ENCODE results near the gene ARMC9.
A peak's percentile ranks its signal among the peaks of the same experiment; 100 is the strongest.

Gene ARMC9

GRCh38 chr2:231355508-231356465 lies 157.4 kb downstream of the ARMC9 start:
- H3K14ac ChIP-seq (ENCODE audit: low read length) = peak overlapping the region; percentile 25
- no peak overlapping the region for H3K4me2 ChIP-seq (ENCODE audit: insufficient read depth, low read length, poor library complexity, severe bottlenecking)
- DNase-seq (ENCODE audit: low spot score) = no peak
- H2AK5ac ChIP-seq (ENCODE audit: low read depth, low read length) = no peak overlapping the region
- no peak overlapping the region for H2BK120ac ChIP-seq (ENCODE audit: low read depth, low read length)
- H3K9ac ChIP-seq (ENCODE audit: low read depth, low read length, poor library complexity) = no peak overlapping the region
- H3K4me3 ChIP-seq (ENCODE audit: low read length in 2 of 2) = no peak overlapping the region
- H3K9me3 ChIP-seq (replicated peaks in 1 of 2; ENCODE audit: control insufficient read depth in 2 of 2, insufficient read depth in 1 of 2, low read depth in 1 of 2, low read length in 2 of 2) = no peaks in the 10 kb centered on the region
- no peak overlapping the region for H2BK15ac ChIP-seq (ENCODE audit: low read length)
- no peak overlapping the region for H3K4ac ChIP-seq (ENCODE audit: low read length)
- H3K4me1 ChIP-seq (ENCODE audit: control insufficient read depth in 2 of 2, insufficient read depth in 1 of 2, low read depth in 1 of 2, low read length in 2 of 2) = peaks cover 4 to 9% of the 10 kb centered on the region in 2 donors
- H4K91ac ChIP-seq (ENCODE audit: low read depth, low read length, poor library complexity) = no peak overlapping the region
- H3K23ac ChIP-seq (ENCODE audit: low read depth, low read length, poor library complexity) = no peak overlapping the region
- H3K36me3 ChIP-seq (replicated peaks in 1 of 2; ENCODE audit: control insufficient read depth in 2 of 2, insufficient read depth in 2 of 2, low read length in 2 of 2) = peaks cover under 1% of the 10 kb centered on the region in 2 donors
- no peak overlapping the region for H3K18ac ChIP-seq (ENCODE audit: low read length)
- H3K27me3 ChIP-seq (ENCODE audit: control insufficient read depth in 3 of 3, insufficient read depth in 3 of 3, low read depth in 1 of 3, low read length in 3 of 3) = no peaks in the 10 kb centered on the region
- H3K27ac ChIP-seq (replicated peaks; ENCODE audit: low read length) = no peak overlapping the region
- no peak overlapping the region for H2BK5ac ChIP-seq (ENCODE audit: low read length)
- H2BK12ac ChIP-seq (ENCODE audit: low read length) = no peak overlapping the region
- H3K79me1 ChIP-seq (ENCODE audit: low read depth, low read length) = no peaks in the 10 kb centered on the region
- no peak overlapping the region for H4K8ac ChIP-seq (ENCODE audit: low read depth, low read length)
- no CpG with 5 or more reads among the region's 28 CpGs for WGBS, 2 donors (ENCODE audit: extremely low coverage in 2 of 2, insufficient read length in 2 of 2, insufficient replicate concordance in 1 of 2)
- no peak overlapping the region for H2AFZ ChIP-seq (ENCODE audit: low read length)

GRCh38 chr2:231356466-231356844 lies 158.0 kb downstream of the ARMC9 start:
- Histone ChIP-seq H3K79me1 (ENCODE audit: low read depth, low read length) (no peaks in the 10 kb centered on the region), H3K4me1 (ENCODE audit: control insufficient read depth in 2 of 2, insufficient read depth in 1 of 2, low read depth in 1 of 2, low read length in 2 of 2) (peaks cover 4 to 9% of the 10 kb centered on the region in 2 donors), H2BK120ac (ENCODE audit: low read depth, low read length) (no peak overlapping the region), H3K4ac (ENCODE audit: low read length) (no peak overlapping the region), H4K8ac (ENCODE audit: low read depth, low read length) (no peak overlapping the region), H3K9me3 (replicated peaks in 1 of 2; ENCODE audit: control insufficient read depth in 2 of 2, insufficient read depth in 1 of 2, low read depth in 1 of 2, low read length in 2 of 2) (no peaks in the 10 kb centered on the region), H4K91ac (ENCODE audit: low read depth, low read length, poor library complexity) (no peak overlapping the region), H3K27ac (replicated peaks; ENCODE audit: low read length) (no peak overlapping the region), H2BK15ac (ENCODE audit: low read length) (no peak overlapping the region), H2AFZ (ENCODE audit: low read length) (no peak overlapping the region), H3K36me3 (replicated peaks in 1 of 2; ENCODE audit: control insufficient read depth in 2 of 2, insufficient read depth in 2 of 2, low read length in 2 of 2) (peaks cover 3 to 4% of the 10 kb centered on the region in 2 donors), H3K9ac (ENCODE audit: low read depth, low read length, poor library complexity) (no peak overlapping the region), H3K27me3 (ENCODE audit: control insufficient read depth in 3 of 3, insufficient read depth in 3 of 3, low read depth in 1 of 3, low read length in 3 of 3) (no peaks in the 10 kb centered on the region), H2AK5ac (ENCODE audit: low read depth, low read length) (no peak overlapping the region), H3K4me3 (ENCODE audit: low read length in 2 of 2) (no peak overlapping the region), H3K14ac (ENCODE audit: low read length) (no peak overlapping the region), H2BK5ac (ENCODE audit: low read length) (no peak overlapping the region), H3K4me2 (ENCODE audit: insufficient read depth, low read length, poor library complexity, severe bottlenecking) (no peak overlapping the region), H2BK12ac (ENCODE audit: low read length) (no peak overlapping the region), H3K18ac (ENCODE audit: low read length) (no peak overlapping the region), H3K23ac (ENCODE audit: low read depth, low read length, poor library complexity) (no peak overlapping the region)
- no CpG with 5 or more reads among the region's 5 CpGs for WGBS, 2 donors (ENCODE audit: extremely low coverage in 2 of 2, insufficient read length in 2 of 2, insufficient replicate concordance in 1 of 2)
- no peak for DNase-seq (ENCODE audit: low spot score)

GRCh38 chr2:231357048-231357447 lies 158.6 kb downstream of the ARMC9 start:
- Histone ChIP-seq H4K91ac (ENCODE audit: low read depth, low read length, poor library complexity) (no peak overlapping the region), H2BK5ac (ENCODE audit: low read length) (no peak overlapping the region), H3K27ac (replicated peaks; ENCODE audit: low read length) (no peak overlapping the region), H3K4me1 (ENCODE audit: control insufficient read depth in 2 of 2, insufficient read depth in 1 of 2, low read depth in 1 of 2, low read length in 2 of 2) (peaks cover 4 to 9% of the 10 kb centered on the region in 2 donors), H3K4ac (ENCODE audit: low read length) (no peak overlapping the region), H3K9ac (ENCODE audit: low read depth, low read length, poor library complexity) (no peak overlapping the region), H2BK12ac (ENCODE audit: low read length) (no peak overlapping the region), H2AFZ (ENCODE audit: low read length) (no peak overlapping the region), H4K8ac (ENCODE audit: low read depth, low read length) (no peak overlapping the region), H3K4me2 (ENCODE audit: insufficient read depth, low read length, poor library complexity, severe bottlenecking) (no peak overlapping the region), H3K27me3 (ENCODE audit: control insufficient read depth in 3 of 3, insufficient read depth in 3 of 3, low read depth in 1 of 3, low read length in 3 of 3) (no peaks in the 10 kb centered on the region), H3K36me3 (replicated peaks in 1 of 2; ENCODE audit: control insufficient read depth in 2 of 2, insufficient read depth in 2 of 2, low read length in 2 of 2) (peaks cover 3 to 4% of the 10 kb centered on the region in 2 donors), H2BK120ac (ENCODE audit: low read depth, low read length) (no peak overlapping the region), H3K23ac (ENCODE audit: low read depth, low read length, poor library complexity) (peak overlapping the region; percentile 68), H3K4me3 (ENCODE audit: low read length in 2 of 2) (no peak overlapping the region), H3K18ac (ENCODE audit: low read length) (no peak overlapping the region), H2BK15ac (ENCODE audit: low read length) (no peak overlapping the region), H3K14ac (ENCODE audit: low read length) (peak overlapping the region; percentile 75), H3K9me3 (replicated peaks in 1 of 2; ENCODE audit: control insufficient read depth in 2 of 2, insufficient read depth in 1 of 2, low read depth in 1 of 2, low read length in 2 of 2) (no peaks in the 10 kb centered on the region), H3K79me1 (ENCODE audit: low read depth, low read length) (no peaks in the 10 kb centered on the region), H2AK5ac (ENCODE audit: low read depth, low read length) (peak overlapping the region; percentile 71)
- DNase-seq (ENCODE audit: low spot score) = no peak
- no CpG with 5 or more reads among the region's 7 CpGs for WGBS, 2 donors (ENCODE audit: extremely low coverage in 2 of 2, insufficient read length in 2 of 2, insufficient replicate concordance in 1 of 2)

- no peak overlapping the region for H2BK15ac ChIP-seq (ENCODE audit: low read length)
- peak overlapping the region; percentile 52 for H3K18ac ChIP-seq (ENCODE audit: low read length)
- no peak overlapping the region for H3K27ac ChIP-seq (replicated peaks; ENCODE audit: low read length)
- no peaks in the 10 kb centered on the region for H3K27me3 ChIP-seq (ENCODE audit: control insufficient read depth in 3 of 3, insufficient read depth in 3 of 3, low read depth in 1 of 3, low read length in 3 of 3)
- no peak overlapping the region for H2BK12ac ChIP-seq (ENCODE audit: low read length)
- no peaks in the 10 kb centered on the region for H3K79me1 ChIP-seq (ENCODE audit: low read depth, low read length)
- no peak overlapping the region for H3K4me2 ChIP-seq (ENCODE audit: insufficient read depth, low read length, poor library complexity, severe bottlenecking)
- H3K9ac ChIP-seq (ENCODE audit: low read depth, low read length, poor library complexity) = no peak overlapping the region
- no peak overlapping the region for H2AK5ac ChIP-seq (ENCODE audit: low read depth, low read length)
- no peak overlapping the region for H4K8ac ChIP-seq (ENCODE audit: low read depth, low read length)
- WGBS, 2 donors (ENCODE audit: extremely low coverage in 2 of 2, insufficient read length in 2 of 2, insufficient replicate concordance in 1 of 2) = no CpG with 5 or more reads among the region's 4 CpGs
- no peak overlapping the region for H2AFZ ChIP-seq (ENCODE audit: low read length)
- no peak for DNase-seq (ENCODE audit: low spot score)
- H3K4me3 ChIP-seq (ENCODE audit: low read length in 2 of 2) = no peak overlapping the region
- peaks cover 5% of the 10 kb centered on the region in 2 donors for H3K36me3 ChIP-seq (replicated peaks in 1 of 2; ENCODE audit: control insufficient read depth in 2 of 2, insufficient read depth in 2 of 2, low read length in 2 of 2)
- no peak overlapping the region for H3K23ac ChIP-seq (ENCODE audit: low read depth, low read length, poor library complexity)
- H3K4me1 ChIP-seq (ENCODE audit: control insufficient read depth in 2 of 2, insufficient read depth in 1 of 2, low read depth in 1 of 2, low read length in 2 of 2) = peaks cover 4 to 9% of the 10 kb centered on the region in 2 donors
- H3K14ac ChIP-seq (ENCODE audit: low read length) = no peak overlapping the region
- no peak overlapping the region for H2BK5ac ChIP-seq (ENCODE audit: low read length)
- no peaks in the 10 kb centered on the region for H3K9me3 ChIP-seq (replicated peaks in 1 of 2; ENCODE audit: control insufficient read depth in 2 of 2, insufficient read depth in 1 of 2, low read depth in 1 of 2, low read length in 2 of 2)
- H3K4ac ChIP-seq (ENCODE audit: low read length) = no peak overlapping the region
- H2BK120ac ChIP-seq (ENCODE audit: low read depth, low read length) = no peak overlapping the region
- no peak overlapping the region for H4K91ac ChIP-seq (ENCODE audit: low read depth, low read length, poor library complexity)
These were observed 159.5 kb downstream of the ARMC9 start for GRCh38 chr2:231357931-231358330.
